IMR-90 (cell line): ENCODE results near the gene CHMP6. TPM values are rescaled to one million over a fixed set of nuclear protein-coding genes. Genes with fewer than 3 reads are reported as not detected.

Experiments used
- ATAC-seq: fragments of 200-7000 bp; cut with Tn5 transposase; 2 replicates; pipeline ENCODE4 v1.9.1; 2020; ENCODE audit warnings: low read depth, mild to moderate bottlenecking, moderate library complexity
- BruUV-seq: library from RNA; stranded (reverse); fragments of 400-500 nt; replicated peaks from 2 replicates; lab custom pipeline; 2021; lab: Mats Ljungman, UMichigan
- CTCF ChIA-PET: fragments of 300-600 bp; formaldehyde crosslinking; extraction: SDS; loops from one replicate; lab custom pipeline; 2021; ENCODE audit warnings: antibody characterized with exemption; lab: Yijun Ruan, JAX
- POLR2A ChIA-PET: fragments of 300-600 bp; sonication (Branson Sonifier 250); formaldehyde crosslinking; loops from one replicate; lab custom pipeline; 2022; ENCODE audit warnings: antibody characterized with exemption; ENCODE audit not compliant: unreplicated experiment; lab: Charles Lee
- DNase-seq: peaks from one replicate; pipeline ENCODE4 v3.0.0; 2013
- H2AFZ ChIP-seq: replicated peaks from 2 replicates; pipeline ENCODE3; 2013; ENCODE audit warnings: low read length, mild to moderate bottlenecking; ENCODE audit not compliant: poor library complexity
- H2AK5ac ChIP-seq: 2 replicates; pipeline ENCODE4 v1.6.1; 2013; ENCODE audit warnings: low read depth, low read length, inconsistent platforms
- H2AK9ac ChIP-seq: replicated peaks from 2 replicates; pipeline ENCODE3; 2013; ENCODE audit warnings: mild to moderate bottlenecking, low read depth, low read length, moderate library complexity; ENCODE audit not compliant: poor library complexity
- H2BK120ac ChIP-seq: 2 replicates; pipeline ENCODE4 v1.6.1; 2013; ENCODE audit warnings: low read depth, low read length, inconsistent platforms
- H2BK15ac ChIP-seq: 3 replicates; pipeline ENCODE4 v1.6.1; 2013; ENCODE audit warnings: low read depth, low read length, inconsistent platforms
- H2BK20ac ChIP-seq: 2 replicates; pipeline ENCODE4 v1.6.1; 2013; ENCODE audit warnings: low read depth, mild to moderate bottlenecking, inconsistent platforms, low read length, moderate library complexity
- H2BK5ac ChIP-seq: 2 replicates; pipeline ENCODE4 v1.6.1; 2013; ENCODE audit warnings: mild to moderate bottlenecking, low read depth, low read length, inconsistent platforms; ENCODE audit not compliant: poor library complexity, severe bottlenecking
- H3K14ac ChIP-seq: replicated peaks from 2 replicates; pipeline ENCODE4 v1.6.1; 2013; ENCODE audit warnings: low read depth, low read length, inconsistent platforms
- H3K18ac ChIP-seq: 2 replicates; pipeline ENCODE4 v1.6.1; 2013; ENCODE audit warnings: low read depth, low read length, control low read depth
- H3K23ac ChIP-seq: 2 replicates; pipeline ENCODE4 v1.6.1; 2013; ENCODE audit warnings: low read depth, low read length, inconsistent platforms
- H3K27ac ChIP-seq: 2 replicates; pipeline ENCODE4 v1.5.1; 2013; ENCODE audit warnings: mild to moderate bottlenecking, control low read depth, low read length; ENCODE audit not compliant: insufficient read depth
- H3K27me3 ChIP-seq: 2 replicates; pipeline ENCODE4 v1.6.1; 2013; ENCODE audit warnings: low read length; ENCODE audit not compliant: control insufficient read depth, insufficient read depth
- H3K36me3 ChIP-seq: 2 replicates; pipeline ENCODE4 v1.6.1; 2013; ENCODE audit warnings: low read length, mixed read lengths; ENCODE audit not compliant: control insufficient read depth, insufficient read depth
- H3K4ac ChIP-seq: 2 replicates; pipeline ENCODE4 v1.6.1; 2013; ENCODE audit warnings: low read depth, low read length, inconsistent platforms
- H3K4me1 ChIP-seq: 2 replicates; pipeline ENCODE4 v1.6.1; 2013; ENCODE audit warnings: low read length, mixed read lengths; ENCODE audit not compliant: control insufficient read depth, insufficient read depth
- H3K4me2 ChIP-seq: 2 replicates; pipeline ENCODE4 v1.6.1; 2013; ENCODE audit warnings: low read depth, mild to moderate bottlenecking, control low read depth, low read length, moderate library complexity
- H3K4me3 ChIP-seq: 2 replicates; pipeline ENCODE4 v1.5.1; 2013; ENCODE audit warnings: low read depth, mild to moderate bottlenecking, control low read depth, low read length, moderate library complexity; ENCODE audit not compliant: insufficient read depth
- H3K56ac ChIP-seq: 2 replicates; pipeline ENCODE4 v1.6.1; 2013; ENCODE audit warnings: low read length, inconsistent platforms; ENCODE audit not compliant: insufficient read depth; ENCODE audit errors: extremely low read depth
- H3K79me1 ChIP-seq, 2 experiments: 2 replicates each; pipeline ENCODE4 v1.6.1; 2013; ENCODE audit warnings: low read length in 2 of 2, inconsistent platforms in 1 of 2, low read depth in 1 of 2
- H3K9ac ChIP-seq: 2 replicates; pipeline ENCODE4 v1.6.1; 2013; ENCODE audit warnings: low read depth, low read length, control low read depth
- H3K9me1 ChIP-seq: 2 replicates; pipeline ENCODE4 v1.6.1; 2013; ENCODE audit warnings: low read length, inconsistent platforms; ENCODE audit not compliant: insufficient read depth
- H3K9me3 ChIP-seq: 2 replicates; pipeline ENCODE4 v1.6.1; 2013; ENCODE audit warnings: low read length; ENCODE audit not compliant: control insufficient read depth, insufficient read depth
- H4K20me1 ChIP-seq: 2 replicates; pipeline ENCODE4 v1.6.1; 2013; ENCODE audit warnings: low read length, inconsistent platforms; ENCODE audit not compliant: insufficient read depth
- H4K5ac ChIP-seq: 2 replicates; pipeline ENCODE4 v1.6.1; 2013; ENCODE audit warnings: mild to moderate bottlenecking, low read depth, low read length, control low read depth
- H4K8ac ChIP-seq, 2 experiments: 2 replicates each; pipeline ENCODE4 v1.6.1; 2013; ENCODE audit warnings: low read depth in 2 of 2, low read length in 2 of 2, control low read depth in 1 of 2, inconsistent platforms in 1 of 2
- H4K91ac ChIP-seq: 2 replicates; pipeline ENCODE4 v1.6.1; 2013; ENCODE audit warnings: low read depth, low read length, inconsistent platforms; ENCODE audit not compliant: insufficient read depth
- BHLHE40 ChIP-seq: fragments of 150-350 bp; IDR thresholded peaks from 2 replicates; pipeline ENCODE4 v1.6.1; 2016; ENCODE audit warnings: mild to moderate bottlenecking, low read depth, low read length
- CEBPB ChIP-seq: IDR thresholded peaks from 2 replicates; pipeline ENCODE4 v1.6.1; 2012; ENCODE audit warnings: low read depth, low read length, improper control_type of control experiment
- CHD1 ChIP-seq: IDR thresholded peaks from 2 replicates; pipeline ENCODE4 v1.6.1; 2012; ENCODE audit warnings: low read depth, low read length, improper control_type of control experiment
- CTCF ChIP-seq: conservative IDR thresholded peaks from 2 replicates; pipeline ENCODE4 v1.5.1; 2012; ENCODE audit warnings: mild to moderate bottlenecking, low read depth, low read length, improper control_type of control experiment
- ELK1 ChIP-seq: fragments of 150-350 bp; IDR thresholded peaks from 2 replicates; pipeline ENCODE4 v1.6.1; 2016; ENCODE audit warnings: low read depth, mild to moderate bottlenecking, low read length, moderate library complexity, borderline replicate concordance
- FOS ChIP-seq: fragments of 150-350 bp; IDR thresholded peaks from 2 replicates; pipeline ENCODE4 v1.6.1; 2016; ENCODE audit warnings: low read depth, low read length
- MAFK ChIP-seq: IDR thresholded peaks from 2 replicates; pipeline ENCODE4 v1.6.1; 2012; ENCODE audit warnings: low read depth, low read length, improper control_type of control experiment
- MAZ ChIP-seq: IDR thresholded peaks from 2 replicates; pipeline ENCODE4 v1.6.1; 2012; ENCODE audit warnings: low read depth, mild to moderate bottlenecking, low read length, improper control_type of control experiment, moderate library complexity, borderline replicate concordance
- MXI1 ChIP-seq: IDR thresholded peaks from 2 replicates; pipeline ENCODE4 v1.6.1; 2012; ENCODE audit warnings: low read depth, mild to moderate bottlenecking, low read length, moderate library complexity, borderline replicate concordance
- NFE2L2 ChIP-seq: fragments of 150-350 bp; IDR thresholded peaks from 2 replicates; pipeline ENCODE4 v1.6.1; 2016; ENCODE audit warnings: low read depth, mild to moderate bottlenecking, low read length
- POLR2A ChIP-seq: IDR thresholded peaks from 2 replicates; pipeline ENCODE4 v1.6.1; 2012; ENCODE audit warnings: mild to moderate bottlenecking, low read depth, low read length
- RAD21 ChIP-seq: IDR thresholded peaks from 2 replicates; pipeline ENCODE4 v1.6.1; 2012; ENCODE audit warnings: low read length, improper control_type of control experiment
- RCOR1 ChIP-seq: IDR thresholded peaks from 2 replicates; pipeline ENCODE4 v1.6.1; 2012; ENCODE audit warnings: mild to moderate bottlenecking, low read length, improper control_type of control experiment; ENCODE audit not compliant: insufficient replicate concordance
- SMC3 ChIP-seq: fragments of 150-350 bp; IDR thresholded peaks from 2 replicates; pipeline ENCODE4 v1.6.1; 2016; ENCODE audit warnings: low read depth, mild to moderate bottlenecking, antibody characterized with exemption, low read length, moderate library complexity
- WGBS, 2 experiments: methylation state at CpG; one replicate each; pipeline versions ENCODE4 v1.1.5 to v1.1.7; 2013; ENCODE audit warnings: missing lambda C conversion rate in 2 of 2; ENCODE audit not compliant: insufficient read length in 1 of 2; ENCODE audit errors: extremely low coverage in 2 of 2; 5-methylcytosine and 5-hydroxymethylcytosine counted together
- dilution Hi-C: fragments of 300-500 bp; cut with HindIII; formaldehyde crosslinking; loops from one replicate; pipeline ENCODE4 v1.14.3; 2018; ENCODE audit warnings: low sequenced_read_pairs; ENCODE audit not compliant: unreplicated experiment
- in situ Hi-C: fragments of 300-500 bp; cut with MboI; formaldehyde crosslinking; loops from 3 replicates; pipeline ENCODE4 v1.14.3; 2019; ENCODE audit warnings: low sequenced_read_pairs, inconsistent platforms, mixed read lengths
- intact Hi-C: fragments of 100-400 bp; cut with micrococcal nuclease; formaldehyde crosslinking; loops from 2 replicates; pipeline ENCODE4 v1.10.0; 2022
- polyA plus RNA-seq, 3 experiments: library from polyadenylated mRNA; depleted of rRNA; stranded (reverse); fragments of >200 nt; gene quantifications; 2 replicates each; pipeline ENCODE4 v1.2.3, GENCODE V29; 2012; ENCODE audit warnings: low replicate concordance in 1 of 3
- total RNA-seq: library from RNA; depleted of rRNA; stranded (reverse); fragments of >200 nt; gene quantifications from 2 replicates; pipeline ENCODE4 v1.2.3, GENCODE V29; 2012
- TF ChIP-seq, protein P1 (sequence below): fragments of 150-350 bp; IDR thresholded peaks from 2 replicates; pipeline ENCODE4 v1.6.1; 2017; ENCODE audit warnings: mild to moderate bottlenecking, antibody characterized with exemption, low read length, low read depth

Gene CHMP6
- total and polyA plus RNA-seq, 2 of the 4 experiments (the other 2 are of a cell fraction) = 5.0 to 40.3 TPM

DNA sequence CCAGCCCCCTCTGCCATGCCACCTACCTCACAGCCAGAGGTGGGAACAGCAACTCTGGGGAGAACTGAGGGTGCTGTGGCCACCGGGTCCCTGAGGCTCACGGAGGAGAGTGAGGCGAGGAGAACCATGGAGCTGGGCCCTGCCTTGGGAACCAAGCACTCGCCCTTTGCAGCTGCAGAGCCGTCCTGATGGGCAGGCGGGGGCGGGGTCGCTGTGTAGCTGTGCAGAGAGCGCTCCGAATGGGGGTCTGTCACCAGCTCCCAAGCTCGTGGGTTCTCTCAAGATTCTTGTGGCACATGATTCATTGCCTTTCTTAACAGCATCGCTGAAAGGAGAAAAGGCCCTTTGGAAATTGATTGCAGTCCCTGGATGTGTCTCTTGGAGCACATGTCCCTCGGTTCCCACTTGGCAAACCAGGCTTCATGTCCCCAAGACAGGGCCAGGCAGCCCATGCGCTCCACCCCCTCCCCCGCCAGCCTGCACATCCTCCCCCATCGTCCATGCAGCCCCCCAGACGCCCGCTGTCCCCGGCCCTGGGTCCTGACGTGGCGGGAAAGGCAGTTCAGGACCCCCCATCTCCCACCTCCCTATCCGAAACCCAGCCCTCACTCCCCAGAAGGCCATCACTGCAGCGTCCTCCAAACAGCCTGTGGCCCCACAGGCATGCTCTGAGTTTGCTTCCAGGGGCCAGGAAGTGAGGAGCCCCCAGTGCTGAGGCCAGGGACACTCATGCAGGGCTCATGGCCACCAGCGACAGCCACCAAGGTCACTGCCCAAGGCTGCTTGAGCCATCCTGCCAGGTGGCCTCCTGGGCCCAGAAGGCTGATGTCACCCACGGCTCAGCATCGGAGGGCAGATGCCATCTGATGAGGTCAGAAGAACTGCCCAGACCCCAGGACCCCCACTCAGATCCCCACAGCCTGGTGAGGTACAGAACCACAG, 20.6 kb upstream of the CHMP6 start:
- Histone ChIP-seq H3K4me2 (no peak overlapping the region), H2BK15ac (no peak overlapping the region), H3K27me3 (no peaks in the 10 kb centered on the region), H3K4me1 (peaks cover 8% of the 10 kb centered on the region), H2BK20ac (no peak overlapping the region), H2AK5ac (no peak overlapping the region), H3K14ac (no peak overlapping the region), H3K9ac (no peak overlapping the region), H2BK5ac (no peak overlapping the region), H3K56ac (no peak overlapping the region), H2BK120ac (no peak overlapping the region), H3K9me1 (peaks cover 7% of the 10 kb centered on the region; the same call in 1 of the 2 replicates), H4K5ac (no peak overlapping the region), H4K8ac (no peak overlapping the region), H3K9me3 (no peaks in the 10 kb centered on the region), H3K4ac (no peak overlapping the region), H3K18ac (no peak overlapping the region), H2AK9ac (peak overlapping the region; percentile 34), H3K27ac (no peak overlapping the region), H3K4me3 (no peak overlapping the region), H4K20me1 (no peaks in the 10 kb centered on the region), H3K79me1 (no peaks in the 10 kb centered on the region), H2AFZ (peak overlapping the region; percentile 26), H3K23ac (no peak overlapping the region), H3K36me3 (no peaks in the 10 kb centered on the region), H4K91ac (no peak overlapping the region)
- no peak for ATAC-seq
- BruUV-seq = no TSS peak
- CTCF ChIA-PET = no interaction called here
- dilution Hi-C loops (no loop called here), intact Hi-C loops (no loop called here), in situ Hi-C loops (no loop called here)
- 47% methylated on average over 7 of the region's 26 CpGs; no CpG with 5 or more reads in 1 of the 2 experiments for WGBS, 2 experiments
- POLR2A ChIA-PET = no interaction called here
- DNase-seq = no peak
- TF ChIP-seq MAFK = no peak
- TF ChIP-seq SMC3 = no peak
- TF ChIP-seq MXI1 = no peak
- TF ChIP-seq CTCF = no peak
- TF ChIP-seq BHLHE40 = no peak
- TF ChIP-seq MAZ = no peak
- no peak for TF ChIP-seq RAD21
- TF ChIP-seq CHD1 = no peak
- TF ChIP-seq NFE2L2 = no peak
- no peak for TF ChIP-seq CEBPB
- TF ChIP-seq POLR2A = no peak
- TF ChIP-seq ELK1 = no peak
- TF ChIP-seq, protein P1, sequence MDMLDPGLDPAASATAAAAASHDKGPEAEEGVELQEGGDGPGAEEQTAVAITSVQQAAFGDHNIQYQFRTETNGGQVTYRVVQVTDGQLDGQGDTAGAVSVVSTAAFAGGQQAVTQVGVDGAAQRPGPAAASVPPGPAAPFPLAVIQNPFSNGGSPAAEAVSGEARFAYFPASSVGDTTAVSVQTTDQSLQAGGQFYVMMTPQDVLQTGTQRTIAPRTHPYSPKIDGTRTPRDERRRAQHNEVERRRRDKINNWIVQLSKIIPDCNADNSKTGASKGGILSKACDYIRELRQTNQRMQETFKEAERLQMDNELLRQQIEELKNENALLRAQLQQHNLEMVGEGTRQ = no peak
- no peak for TF ChIP-seq RCOR1
- TF ChIP-seq FOS = no peak
